Limb (tissue), 2 donors: Measurements from ENCODE around the gene PRXL2C.
A peak's percentile ranks its signal among the peaks of the same experiment; 100 is the strongest.
"Not testable (repeated sequence)": the region's sequence is repeated elsewhere in the genome, so short reads cannot be mapped to it uniquely, and the experiment has no call there.

Experiments used
- DNase-seq, 2 donors: peaks; one replicate each; pipeline ENCODE4 v3.0.0-alpha.2; 2016; ENCODE audit errors: extremely low spot score in 2 of 2

Gene PRXL2C, protein sequence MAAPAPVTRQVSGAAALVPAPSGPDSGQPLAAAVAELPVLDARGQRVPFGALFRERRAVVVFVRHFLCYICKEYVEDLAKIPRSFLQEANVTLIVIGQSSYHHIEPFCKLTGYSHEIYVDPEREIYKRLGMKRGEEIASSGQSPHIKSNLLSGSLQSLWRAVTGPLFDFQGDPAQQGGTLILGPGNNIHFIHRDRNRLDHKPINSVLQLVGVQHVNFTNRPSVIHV

GRCh38 chr9:96655198-96655851 lies at the start of gene PRXL2C:
PRXL2C (minus strand) TSS chr9:96655317; CDS start chr9:96655281, 36 bp downstream.
- peak; percentile 36 to 89 for DNase-seq

- not testable (repeated sequence) for DNase-seq
Observed at GRCh38 chr9:96700721-96701375, 45.7 kb upstream of the PRXL2C start.

DNA sequence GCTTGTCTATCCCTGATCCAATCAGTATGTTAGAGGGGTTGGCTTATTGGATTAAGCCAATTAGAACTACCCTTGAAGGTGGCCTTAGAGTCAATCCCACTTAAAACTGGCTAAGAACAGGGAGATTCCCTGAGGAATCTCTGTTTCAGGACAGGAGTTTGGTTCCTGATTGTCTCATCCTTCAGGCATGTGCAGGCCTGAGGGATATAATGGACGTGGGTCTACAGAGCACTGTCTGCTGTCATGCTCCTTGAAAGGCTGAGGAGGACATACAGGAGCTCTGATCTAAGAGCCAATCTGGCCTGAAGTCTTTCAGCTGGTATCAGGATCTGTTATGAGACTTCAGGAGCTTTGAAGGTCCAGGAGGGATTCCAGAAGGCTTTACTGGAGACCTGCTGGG lies 36.2 kb upstream of the PRXL2C start:
- DNase-seq, result no peak

DNA sequence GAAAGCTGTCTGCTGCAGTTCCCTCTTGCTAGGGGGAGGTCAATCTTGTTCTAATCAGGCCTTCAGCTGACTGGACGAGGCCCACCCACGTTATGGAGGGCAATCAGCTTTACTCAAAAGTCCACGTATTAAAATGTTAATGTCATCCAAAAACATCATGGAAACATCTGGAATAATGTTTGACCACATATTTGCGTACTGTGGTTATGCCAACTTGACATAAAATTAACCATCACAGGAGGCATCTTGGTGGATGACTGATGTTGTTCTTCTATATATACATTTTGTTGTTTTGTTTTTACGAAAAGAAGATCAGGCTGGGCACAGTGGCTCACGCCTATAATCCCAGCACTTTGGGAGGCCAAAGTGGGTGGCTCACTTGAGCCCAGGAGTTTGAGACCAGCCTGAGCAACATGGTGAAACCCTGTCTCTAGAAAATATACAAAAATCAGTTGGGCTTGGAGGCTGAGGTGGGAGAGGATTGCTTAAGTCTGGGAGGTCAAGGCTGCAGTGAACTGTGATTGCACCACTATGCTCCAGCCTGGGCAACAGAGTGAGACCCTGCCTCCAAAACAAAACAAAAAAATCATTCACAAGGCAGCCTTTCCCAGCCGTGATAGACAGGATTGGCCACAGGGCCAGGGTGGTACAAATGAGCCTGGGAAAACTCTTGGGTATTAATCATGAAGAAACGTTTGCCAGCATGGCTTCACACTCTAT lies 33.8 kb upstream of the PRXL2C start:
- no peak for DNase-seq

GRCh38 chr9:96688187-96688586 lies 33.1 kb upstream of the PRXL2C start:
- DNase-seq, result no peak

- peak; percentile 78 to 85 for DNase-seq
Observed at GRCh38 chr9:96686638-96687335, 31.7 kb upstream of the PRXL2C start.

- no peak for DNase-seq
Observed at GRCh38 chr9:96680812-96681499, 25.8 kb upstream of the PRXL2C start.

GRCh38 chr9:96674906-96675538 lies 19.9 kb upstream of the PRXL2C start:
- no peak for DNase-seq

DNA sequence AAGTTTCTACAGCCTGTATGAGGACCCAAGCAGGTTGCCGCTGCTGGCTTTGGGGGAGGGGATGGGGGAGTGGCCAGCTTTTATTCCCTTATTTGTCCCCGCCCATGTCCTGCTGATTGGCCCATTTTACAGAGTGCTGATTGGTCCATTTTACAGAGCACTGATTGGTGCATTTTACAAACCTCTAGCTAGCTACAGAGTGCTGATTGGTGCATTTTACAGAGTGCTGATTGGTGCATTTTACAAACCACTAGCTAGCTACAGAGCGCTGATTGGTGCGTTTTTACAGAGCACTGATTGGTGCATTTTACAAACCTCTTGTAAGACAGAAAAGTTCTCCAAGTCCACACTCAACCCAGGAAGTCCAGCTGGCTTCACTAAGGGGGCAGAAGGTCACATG lies 18.7 kb upstream of the PRXL2C start:
- not testable (repeated sequence) for DNase-seq

GRCh38 chr9:96668868-96669534 lies 13.9 kb upstream of the PRXL2C start:
- no peak for DNase-seq

DNA sequence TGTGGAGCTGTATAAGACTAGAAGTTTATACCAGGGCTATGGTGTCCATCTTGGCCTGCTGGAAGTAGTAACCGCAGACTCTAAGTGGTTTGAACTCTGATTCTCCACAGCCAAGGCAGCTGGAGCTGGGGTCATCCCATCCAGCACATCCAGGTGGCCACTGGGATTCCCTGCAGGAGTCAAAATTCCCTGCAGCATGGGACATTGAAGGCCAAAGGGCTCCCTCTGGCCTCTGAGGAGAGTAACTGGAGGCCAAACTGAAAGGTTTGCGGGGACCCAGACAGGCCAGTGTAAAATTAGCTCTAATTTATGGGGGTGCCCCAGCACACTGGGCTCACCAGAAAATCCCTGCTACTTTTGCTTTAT lies 12.2 kb upstream of the PRXL2C start:
- no peak for DNase-seq

DNA sequence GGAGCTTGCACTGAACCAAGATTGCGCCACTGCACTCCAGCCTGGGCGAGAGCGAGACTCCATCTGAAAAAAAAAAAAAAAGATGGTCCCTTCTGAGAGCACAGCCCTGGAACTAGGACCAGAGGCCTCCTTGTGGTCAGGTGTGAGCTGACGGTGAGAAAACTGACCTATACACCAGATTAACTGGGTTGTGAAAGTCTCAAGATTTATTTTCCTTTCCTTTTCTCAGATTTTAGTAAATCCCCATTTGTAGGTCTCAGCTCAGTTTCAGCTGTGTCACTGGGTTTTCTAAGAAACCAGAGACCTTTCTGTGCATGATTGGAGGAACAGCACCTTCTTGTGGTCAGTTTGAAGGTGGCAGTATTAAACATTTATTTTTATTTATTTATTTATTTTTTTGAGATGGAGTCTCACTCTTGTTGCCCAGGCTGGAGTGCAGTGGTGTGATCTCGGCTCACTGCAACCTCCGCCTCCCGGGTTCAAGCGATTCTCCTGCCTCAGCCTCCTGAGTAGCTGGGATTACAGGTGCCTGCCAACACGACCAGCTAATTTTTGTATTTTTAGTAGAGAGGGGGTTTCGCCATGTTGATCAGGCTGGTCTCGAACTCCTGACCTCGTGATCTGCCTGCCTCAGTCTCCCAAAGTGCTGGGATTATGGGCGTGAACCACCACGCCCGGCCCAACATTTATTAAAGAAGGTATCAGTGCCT lies 11.7 kb upstream of the PRXL2C start:
- peak in 1 of 2 donors; percentile 61 for DNase-seq

DNA sequence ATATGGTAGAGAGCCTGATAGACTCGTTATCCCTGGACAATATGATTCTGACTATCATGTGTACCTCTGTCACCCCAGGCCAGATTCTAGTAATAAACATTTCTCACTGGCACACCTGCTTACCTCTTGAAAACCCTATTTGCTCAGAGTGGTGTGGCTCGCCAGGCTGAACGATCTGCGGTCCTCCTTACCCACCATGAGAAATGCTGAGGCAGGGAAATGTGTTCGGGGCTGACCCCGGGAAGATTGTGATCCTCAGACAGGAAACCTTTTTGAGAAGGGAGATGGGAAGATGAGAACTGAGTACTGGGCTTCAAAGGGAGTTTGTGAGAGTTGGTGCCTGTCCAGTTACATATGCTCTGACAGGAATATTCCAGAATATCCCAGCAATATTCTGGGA lies 10.7 kb upstream of the PRXL2C start:
- no peak for DNase-seq

GRCh38 chr9:96663506-96664120 lies 8.5 kb upstream of the PRXL2C start:
- no peak for DNase-seq

GRCh38 chr9:96661711-96662110 lies 6.6 kb upstream of the PRXL2C start:
- no peak for DNase-seq

DNA sequence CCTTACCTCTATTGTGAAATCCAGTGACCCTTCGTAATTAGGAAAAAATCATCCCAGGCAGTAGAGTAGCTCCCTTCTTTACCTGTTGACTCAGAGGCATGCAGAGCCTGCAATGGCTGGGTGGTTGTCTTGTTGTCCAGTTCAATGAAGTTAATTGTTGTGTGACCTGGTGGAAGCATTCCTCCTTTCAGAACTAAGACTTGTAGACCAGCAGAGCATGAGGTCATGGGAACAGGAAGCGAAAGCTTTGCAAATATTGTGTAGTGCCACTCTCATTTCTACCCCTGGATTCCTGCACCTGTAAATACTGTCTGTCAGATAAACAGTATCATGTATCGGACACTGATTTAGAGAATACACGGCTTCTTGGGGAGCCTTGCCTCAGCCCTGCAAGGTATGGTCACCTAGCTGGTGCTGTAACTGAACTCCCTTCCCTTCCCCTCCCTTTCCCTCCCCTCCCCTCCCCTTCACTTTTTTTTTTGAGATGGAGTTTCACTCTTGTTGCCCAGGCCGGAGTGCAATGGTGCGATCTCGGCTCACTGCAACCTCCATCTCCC lies 5.7 kb upstream of the PRXL2C start:
- no peak for DNase-seq

GRCh38 chr9:96654450-96655197 lies 493 bp downstream of the PRXL2C start:
- peak; percentile 83 to 90 for DNase-seq

GRCh38 chr9:96651626-96652025 lies 3.5 kb downstream of the PRXL2C start:
- peak in 1 of 2 donors; percentile 66 for DNase-seq
